Stimulated activated CD4-positive, alpha-beta T cell treated with anti-CD3 and anti-CD28 coated beads, Interleukin-12 subunit alpha, Interleukin-12 subunit beta, amount 100 ng/mL, for 24 hours (primary cell): ENCODE data around the gene MYO9A.
"Not testable (repeated sequence)": the region's sequence is repeated elsewhere in the genome, so short reads cannot be mapped to it uniquely, and the experiment has no call there.

Experiments used
- DNase-seq, 2 experiments: peaks; one replicate each; pipeline ENCODE4 v3.0.0-alpha.2; 2020; ENCODE audit warnings: low read depth in 2 of 2

Gene MYO9A

DNA sequence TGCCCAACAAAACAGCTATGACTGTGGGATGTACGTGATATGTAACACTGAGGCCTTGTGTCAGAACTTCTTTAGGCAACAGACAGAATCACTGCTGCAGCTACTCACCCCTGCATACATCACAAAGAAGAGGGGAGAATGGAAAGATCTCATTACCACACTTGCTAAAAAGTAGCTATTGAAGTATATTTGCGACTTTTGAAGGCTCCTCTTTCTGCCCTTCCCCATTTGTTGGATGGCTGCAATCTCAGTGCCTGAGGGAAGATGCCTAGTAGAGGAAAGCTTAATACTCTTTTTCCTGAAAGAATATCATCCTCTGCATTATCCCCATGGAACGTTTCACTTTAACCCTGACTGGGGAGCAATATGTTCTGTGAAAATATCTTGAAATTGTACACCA lies 22.1 kb upstream of the MYO9A start:
- no peak for DNase-seq

DNA sequence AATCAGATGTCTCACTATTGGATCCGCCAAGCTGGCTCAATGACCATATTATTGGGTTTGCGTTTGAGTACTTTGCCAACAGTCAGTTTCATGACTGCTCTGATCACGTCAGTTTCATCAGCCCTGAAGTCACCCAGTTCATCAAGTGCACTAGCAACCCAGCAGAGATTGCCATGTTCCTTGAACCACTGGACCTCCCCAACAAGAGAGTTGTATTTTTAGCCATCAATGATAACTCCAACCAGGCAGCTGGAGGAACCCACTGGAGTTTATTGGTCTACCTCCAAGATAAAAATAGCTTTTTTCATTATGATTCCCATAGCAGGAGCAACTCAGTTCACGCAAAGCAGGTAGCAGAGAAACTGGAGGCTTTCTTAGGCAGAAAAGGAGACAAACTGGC lies 21.7 kb upstream of the MYO9A start:
- DNase-seq = no peak

DNA sequence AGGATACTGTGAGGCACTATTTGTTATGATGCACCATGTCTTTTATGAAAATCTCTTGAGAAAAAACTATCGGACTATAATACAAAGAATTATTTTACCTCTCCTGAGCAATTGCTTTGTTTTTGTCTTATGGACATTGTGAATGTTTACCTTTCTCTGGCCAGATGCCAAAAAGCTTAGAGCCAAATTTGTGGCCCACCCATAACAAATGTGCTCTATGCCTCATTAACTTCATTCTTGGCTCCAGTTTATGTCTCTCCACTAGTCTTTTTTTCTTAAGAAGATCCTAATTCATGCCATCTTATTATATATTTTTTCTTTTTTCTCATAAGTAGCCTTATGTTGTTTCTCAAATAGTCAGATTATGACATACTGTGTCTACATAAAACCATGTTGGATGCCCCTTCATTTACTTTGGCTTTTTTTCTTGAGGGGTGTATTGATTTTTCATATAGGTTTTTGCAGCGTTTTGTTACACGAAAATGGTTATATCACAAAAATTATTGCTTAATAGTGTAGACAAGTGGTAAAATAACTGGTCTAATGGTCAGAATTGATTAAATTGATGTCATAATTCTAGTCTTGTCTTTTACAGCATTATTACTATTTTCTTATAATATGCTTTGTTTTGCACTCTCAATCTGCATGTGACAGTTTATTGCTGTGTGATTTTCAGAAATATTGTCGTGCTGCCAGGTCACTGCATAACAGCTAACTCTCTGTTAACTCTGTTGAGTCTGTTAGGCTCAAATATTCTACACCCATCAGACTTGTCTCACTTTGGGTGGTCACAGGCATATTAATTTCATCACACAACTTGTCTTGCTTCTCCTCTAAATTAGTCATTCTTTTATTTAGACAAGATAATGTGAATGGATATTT lies 18.5 kb upstream of the MYO9A start:
- DNase-seq = no peak

DNA sequence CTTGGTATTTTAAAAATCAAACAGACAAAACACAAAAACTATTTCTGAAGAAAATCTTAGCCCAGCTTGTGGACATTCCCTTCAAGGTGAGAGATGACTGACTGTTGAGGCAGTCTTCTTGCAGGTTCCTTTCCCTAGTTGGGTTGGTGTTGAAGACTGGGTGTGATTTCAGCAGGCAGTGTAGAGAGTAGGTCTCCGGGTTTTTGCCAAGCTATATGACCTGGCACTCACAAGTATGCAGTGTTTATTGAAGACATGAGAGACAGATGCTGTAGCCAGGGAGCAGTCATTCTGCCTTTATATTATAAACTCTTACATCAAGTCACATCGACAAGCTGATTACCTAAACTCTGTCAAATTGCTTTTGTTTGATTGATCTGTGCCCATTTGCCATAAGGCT lies 17.8 kb upstream of the MYO9A start:
- DNase-seq = no peak

DNA sequence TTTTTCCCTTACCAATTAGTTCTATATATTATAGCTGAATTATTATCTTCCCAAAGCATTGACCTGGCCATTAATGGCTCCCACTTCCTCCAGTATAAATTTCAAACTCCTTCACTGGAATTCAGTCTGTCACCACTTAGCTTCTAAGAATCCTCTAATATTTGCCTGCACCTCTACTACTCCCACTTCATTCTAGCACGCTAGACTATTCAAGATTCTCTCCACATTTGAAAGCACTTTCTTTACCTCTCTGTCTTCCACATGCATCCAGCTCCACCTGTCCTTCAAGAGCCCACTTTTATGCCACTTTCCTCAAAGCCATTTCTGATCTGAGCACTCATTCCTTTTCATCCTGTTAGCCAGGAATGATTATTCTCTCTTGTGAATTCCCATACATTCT lies 15.3 kb upstream of the MYO9A start:
- no peak for DNase-seq

DNA sequence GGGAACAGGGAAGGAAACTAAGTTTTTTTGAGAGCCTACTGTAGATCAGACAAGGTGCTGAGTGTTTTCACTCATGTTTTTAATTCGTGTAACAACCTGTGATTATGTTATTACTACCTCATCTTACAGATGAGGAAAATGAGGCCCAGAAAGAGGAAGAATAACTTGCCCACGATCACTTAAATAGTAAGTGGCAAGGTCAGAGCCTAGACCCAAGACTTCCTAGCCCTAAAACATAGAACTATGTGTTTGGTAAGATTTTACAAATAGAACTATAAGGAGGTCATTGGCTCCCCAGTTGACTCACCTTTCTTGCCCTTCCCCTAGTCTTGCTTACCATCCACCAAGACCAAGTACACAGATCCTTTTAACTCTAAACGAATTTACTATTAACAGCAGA lies 14.0 kb upstream of the MYO9A start:
- no peak for DNase-seq

DNA sequence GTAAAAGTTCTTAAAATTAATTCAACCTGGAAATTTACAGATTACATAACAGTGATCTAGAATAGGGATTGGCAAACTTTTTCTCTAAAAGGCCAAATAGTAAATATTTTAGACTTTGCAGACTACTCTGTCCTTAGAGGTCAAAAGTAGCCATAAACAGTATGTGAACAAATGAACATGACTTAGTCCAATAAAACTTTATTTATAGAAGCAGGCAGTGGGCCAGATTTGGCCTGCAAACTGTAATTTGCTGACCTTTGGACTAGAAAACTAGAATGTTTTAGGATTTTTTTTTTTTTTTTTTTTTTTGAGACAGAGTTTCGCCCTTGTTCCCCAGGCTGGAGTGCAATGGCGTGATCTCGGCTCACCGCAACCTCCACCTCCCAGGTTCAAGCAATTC lies 12.3 kb upstream of the MYO9A start:
- no peak for DNase-seq

DNA sequence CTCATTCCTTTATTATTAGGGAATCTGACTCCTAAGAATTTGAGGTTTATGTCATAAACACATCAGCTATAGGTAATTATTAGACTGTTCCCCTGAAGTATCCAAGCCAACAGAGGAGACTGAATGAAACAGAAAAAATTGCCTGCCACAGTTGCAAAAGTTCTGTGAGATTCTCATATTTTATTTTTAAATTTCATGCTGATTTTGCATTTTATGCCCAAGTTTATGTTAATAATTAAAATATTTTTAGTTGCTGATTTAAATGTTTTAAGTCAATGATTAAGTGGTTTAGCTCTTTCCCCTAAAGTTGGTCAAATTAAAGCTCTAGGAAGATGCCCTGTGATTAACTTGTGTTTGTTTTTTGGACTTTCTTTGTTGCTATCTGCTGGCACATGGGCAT lies 10.4 kb upstream of the MYO9A start:
- DNase-seq = no peak

DNA sequence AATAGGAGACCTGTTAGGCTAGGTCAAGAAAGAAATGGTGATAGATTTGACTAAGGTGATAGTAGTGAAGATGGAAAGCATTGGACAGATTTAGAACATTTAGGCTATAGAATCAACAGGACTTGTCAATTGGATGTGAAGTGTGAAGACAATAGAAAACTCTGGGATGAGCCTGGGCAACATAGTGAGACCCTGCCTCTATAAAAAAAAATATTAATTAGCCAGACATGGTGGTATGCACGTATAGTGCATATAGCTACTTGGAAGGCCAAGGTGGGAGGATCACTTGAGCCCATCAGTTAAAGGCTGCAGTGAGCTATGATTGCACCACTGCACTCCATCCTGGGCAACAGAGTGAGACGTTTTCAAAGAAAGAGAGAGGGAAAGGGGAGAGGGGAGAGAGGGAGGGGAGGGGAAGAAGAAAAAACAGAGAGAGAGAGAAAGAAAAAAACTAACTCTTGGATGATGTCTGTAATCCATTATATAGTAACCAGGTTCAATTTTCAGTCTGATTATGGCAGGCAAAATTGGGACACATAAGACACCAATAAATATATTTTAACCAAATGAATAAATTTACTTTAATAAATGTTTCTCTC lies 9.9 kb upstream of the MYO9A start:
- no peak for DNase-seq

DNA sequence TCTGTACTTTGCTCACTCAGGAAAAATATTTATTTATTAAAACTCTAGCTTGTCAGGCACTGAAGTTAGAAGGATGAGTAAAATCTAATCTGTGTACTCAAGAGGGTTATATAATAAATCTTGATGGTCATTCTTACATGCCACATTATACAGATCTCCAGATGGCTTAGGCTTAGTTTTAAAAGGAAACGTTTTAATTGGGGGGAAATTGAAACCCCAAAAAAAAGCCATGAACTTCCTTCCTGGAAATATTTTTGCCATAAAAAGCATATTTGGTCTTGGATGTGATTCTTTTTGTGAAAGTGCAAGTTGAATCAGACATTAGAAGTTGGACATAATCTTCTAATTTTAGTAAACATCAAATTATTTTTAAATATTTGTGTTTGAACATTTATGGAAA lies 6.3 kb upstream of the MYO9A start:
- DNase-seq = no peak

DNA sequence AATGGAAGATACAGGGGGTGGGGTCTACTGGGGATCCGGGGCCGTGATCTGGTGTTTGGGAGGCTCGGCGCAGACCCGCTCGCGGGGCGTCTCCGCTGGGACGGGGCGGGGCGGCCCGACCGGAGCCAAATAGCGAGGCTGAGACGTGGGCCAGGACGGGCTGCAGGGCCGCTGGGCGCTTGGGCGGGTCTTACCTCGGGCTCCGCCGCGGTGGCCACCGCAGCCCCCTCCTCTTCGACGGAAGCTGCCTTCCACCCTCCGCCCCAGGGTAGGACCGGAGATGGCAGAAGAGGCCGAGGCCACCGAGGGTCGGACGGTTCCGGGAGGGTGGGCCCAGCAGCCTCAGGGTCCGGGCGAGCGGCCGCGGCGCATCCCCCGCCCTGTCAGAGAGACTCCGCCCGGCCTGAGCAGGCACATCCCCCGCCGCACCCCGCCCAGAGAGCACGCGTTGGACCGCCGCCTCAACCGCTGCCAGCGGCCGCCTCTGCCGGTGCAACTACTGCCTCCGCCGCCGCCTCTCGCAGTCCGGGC lies 399 bp downstream of the MYO9A start:
- peak; percentile 48 to 67 for DNase-seq

DNA sequence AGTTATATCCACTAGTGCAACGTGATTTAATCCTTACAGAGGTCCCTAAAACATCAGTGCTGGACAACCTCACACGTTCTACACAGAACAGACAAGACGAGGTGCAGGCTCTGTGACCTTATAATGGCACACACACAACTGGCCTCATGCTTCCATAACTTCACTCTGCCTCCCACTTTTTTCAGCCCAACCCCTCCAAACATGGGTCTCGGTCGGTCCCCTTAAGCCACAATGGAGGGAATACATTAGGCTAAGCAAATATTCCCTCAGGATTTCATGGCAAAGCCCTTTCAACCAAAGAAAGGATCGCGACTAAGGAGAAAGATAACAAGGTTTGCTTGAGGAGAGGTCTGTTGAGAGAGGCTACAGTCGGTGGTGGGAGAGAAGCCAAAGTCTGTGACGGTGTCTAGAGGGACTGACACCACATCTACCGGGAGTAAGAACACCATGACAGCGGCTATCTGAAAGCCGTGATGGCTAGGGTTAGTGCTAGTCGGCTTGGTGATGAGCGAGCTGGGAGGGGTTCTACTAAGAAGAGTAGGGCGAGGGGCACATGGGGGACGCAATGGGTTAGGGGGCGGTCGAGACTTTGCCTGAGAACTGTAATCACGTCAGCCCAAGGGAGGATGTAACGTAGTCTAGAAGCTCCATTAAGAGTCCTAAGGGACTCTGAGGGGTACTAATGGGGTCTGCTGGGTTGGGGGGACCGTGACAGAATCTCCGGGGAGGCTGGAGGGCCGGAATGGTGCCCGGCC lies 1.0 kb downstream of the MYO9A start:
- DNase-seq = peak; percentile 1

DNA sequence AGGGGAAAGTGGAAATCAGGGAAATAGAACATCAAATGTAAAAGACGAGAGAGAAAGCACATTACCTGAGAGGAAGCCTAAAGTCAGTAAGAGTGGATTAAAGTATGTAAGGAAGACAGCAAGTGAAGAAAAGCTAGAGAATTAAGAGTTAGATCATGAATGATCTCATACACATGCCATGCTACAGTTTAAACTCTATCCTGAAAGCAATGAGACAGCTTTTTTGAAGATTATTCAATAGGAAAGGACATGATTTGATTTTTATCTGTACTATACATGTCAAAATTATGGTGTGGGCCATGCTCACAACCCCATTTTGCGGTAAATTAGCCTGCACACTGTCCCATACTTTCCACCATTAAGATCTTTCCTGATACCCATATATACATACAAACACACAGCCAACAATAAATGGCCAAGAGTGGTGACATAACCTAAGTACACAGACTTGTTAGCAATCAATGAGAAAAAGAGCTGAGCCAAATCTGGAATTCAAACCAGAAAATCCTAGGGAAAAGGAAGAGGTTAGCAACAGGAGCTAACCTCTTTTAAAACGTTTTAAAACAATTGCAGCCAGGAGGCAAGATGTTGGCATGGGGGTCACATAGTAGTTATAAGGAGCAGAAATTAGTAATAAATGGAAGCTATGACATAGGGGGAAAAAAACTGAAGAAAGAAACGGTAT lies 4.5 kb downstream of the MYO9A start:
- DNase-seq = no peak

DNA sequence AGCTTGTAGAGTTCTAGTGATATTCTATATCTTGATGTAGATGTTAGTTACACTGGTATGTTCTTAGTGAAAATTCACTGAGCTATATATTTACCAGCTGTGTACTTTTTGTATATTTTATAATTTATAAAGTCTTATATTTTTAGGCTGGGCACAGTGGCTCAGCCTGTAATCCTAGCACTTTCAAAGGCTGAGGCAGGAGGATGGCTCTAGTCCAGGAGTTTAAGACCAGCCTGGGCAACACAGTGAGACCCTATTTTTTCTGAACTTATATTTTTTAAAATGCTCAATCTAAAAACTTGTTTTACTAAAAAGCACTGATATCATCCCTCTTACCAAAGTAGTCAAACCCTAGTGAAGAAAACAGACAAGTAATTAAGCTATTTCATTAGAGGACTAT lies 5.1 kb downstream of the MYO9A start:
- DNase-seq = no peak

DNA sequence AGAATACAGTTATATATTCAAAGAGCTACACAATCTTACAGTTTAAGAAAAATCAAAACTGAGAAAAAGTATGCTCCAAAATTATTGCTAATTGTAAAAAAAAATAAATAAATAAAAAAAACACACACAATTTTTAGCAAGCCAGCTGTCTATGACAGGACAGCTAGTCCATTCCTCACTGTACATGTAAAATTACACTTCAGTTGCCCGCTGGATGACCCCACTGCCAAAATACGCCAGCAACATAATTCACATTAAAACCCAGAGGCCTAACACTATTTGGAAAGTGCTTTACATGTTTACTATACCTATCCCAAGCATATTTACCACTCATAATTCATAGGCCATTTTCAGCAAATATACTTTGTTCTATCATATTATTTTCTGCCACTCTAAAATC lies 5.8 kb downstream of the MYO9A start:
- no peak for DNase-seq

DNA sequence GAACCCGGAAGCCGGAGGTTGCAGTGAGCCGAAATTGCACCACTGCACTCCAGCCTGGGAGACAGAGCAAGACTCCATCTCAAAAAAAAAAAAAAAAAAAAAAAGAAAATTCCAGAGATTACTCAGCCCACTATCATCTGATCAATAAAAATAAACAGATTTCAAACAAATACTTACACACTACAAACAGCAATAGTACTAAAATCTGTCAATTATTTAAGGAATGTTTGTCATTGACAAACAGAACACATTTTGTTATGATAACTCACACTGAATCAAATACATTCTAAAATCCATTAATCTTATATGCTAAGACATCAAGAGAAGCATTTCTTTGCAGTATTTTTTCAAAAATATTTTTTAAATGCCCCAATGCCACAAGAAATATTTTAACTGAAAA lies 7.6 kb downstream of the MYO9A start:
- no peak for DNase-seq

DNA sequence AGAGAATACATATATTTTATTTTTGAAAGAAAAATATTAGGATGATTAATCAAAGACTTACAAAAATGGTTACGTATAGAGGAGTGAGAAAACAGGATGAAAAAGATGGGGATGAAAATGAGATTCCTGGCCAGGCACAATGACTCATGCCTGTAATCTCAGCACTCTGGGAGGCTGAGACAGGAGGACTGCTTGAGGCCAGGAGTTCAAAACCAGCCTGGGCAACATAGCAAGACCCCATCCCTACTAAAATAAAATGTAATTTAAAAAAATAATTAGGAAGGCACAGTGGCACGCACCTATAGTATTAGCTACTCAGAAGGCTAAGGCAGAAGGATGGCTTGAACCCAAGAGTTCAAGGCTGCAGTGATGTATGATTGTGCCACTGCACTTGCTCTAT lies 11.9 kb downstream of the MYO9A start:
- DNase-seq = no peak

DNA sequence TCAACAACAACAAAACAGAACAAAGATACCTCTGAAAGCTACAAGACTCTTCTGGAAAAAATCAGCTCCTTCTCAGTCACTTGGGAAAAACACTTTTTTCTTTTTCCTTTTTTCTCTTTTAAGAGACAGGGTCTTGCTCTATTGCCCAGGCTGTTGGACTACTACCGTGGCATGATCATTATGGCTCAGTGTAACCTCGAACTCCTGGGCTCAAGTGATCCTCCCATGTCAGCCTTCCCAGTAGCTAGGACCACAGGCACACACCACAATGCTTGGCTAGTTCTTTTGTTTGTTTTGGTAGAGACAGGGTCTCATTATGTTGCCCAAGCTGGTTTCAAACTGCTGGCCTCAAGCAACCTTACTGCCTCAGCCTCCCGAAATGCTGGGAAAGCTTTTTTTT lies 12.8 kb downstream of the MYO9A start:
- no peak for DNase-seq

DNA sequence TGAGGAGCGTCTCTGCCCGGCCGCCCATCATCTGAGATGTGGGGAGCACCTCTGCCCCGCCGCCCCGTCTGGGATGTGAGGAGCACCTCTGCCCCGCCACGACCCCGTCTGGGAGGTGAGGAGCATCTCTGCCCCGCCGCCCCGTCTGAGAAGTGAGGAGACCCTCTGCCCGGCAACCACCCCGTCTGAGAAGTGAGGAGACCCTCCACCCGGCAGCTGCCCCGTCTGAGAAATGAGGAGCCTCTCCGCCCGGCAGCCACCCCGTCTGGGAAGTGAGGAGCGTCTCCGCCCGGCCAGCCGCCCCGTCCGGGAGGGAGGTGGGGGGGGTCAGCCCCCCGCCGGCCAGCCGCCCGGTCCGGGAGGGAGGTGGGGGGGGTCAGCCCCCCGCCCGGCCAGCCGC lies 17.4 kb downstream of the MYO9A start:
- not testable (repeated sequence) for DNase-seq

DNA sequence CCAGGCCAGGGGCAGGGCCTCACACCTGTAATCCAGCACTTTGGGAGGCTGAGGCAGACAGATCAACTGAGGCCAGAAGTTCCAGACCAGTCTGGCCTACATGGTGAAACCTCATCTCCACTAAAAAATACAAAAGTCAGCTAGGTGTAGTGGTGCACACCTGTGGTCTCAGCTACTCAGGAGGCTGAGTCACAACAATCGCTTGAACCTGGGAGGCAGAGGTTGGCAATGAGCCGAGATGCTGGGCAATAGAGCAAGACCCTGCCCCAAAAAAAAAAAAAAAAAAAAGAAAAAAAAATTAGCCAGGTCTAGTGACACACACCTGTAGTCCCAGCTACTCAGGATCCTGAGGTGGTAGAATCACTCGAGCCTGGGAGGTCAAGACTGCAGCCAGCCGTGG lies 18.8 kb downstream of the MYO9A start:
- DNase-seq = no peak

DNA sequence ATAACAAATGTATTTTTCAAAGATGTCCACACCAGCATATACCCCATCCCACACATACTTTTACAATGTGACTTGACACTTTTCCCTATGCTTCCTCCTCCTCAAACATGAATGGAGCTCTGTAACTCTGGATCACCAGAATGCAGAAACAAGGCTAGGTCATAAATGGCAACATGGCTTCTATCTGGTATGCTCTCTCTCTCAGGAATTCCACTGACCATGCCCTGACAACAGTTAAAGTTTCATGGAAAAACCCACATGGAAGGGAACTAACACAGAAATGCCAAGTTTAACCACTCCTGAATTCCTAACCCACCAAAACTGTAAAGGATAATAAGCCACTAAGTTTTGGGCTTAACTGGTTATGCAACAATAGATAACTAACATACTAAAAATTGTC lies 19.9 kb downstream of the MYO9A start:
- DNase-seq = no peak

DNA sequence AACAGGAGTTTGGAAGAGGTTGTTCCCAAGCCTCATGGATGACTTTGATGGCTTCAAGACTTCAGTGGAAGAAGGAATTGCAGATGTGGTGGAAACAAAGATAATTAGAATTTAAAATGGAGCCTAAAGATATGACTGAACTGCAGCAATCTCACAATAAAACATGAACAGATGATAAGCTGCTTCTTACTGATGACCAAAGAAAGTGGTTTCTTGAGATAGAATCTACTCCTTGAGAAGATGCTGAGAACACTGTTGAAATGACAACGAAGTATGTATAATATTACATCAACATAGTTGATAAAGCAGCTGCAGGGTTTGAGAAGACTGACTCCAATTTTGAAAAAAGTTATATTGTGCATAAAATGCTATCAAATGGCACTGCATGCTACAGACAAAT lies 21.2 kb downstream of the MYO9A start:
- no peak for DNase-seq
